GM23338 (cell line): ENCODE data around the gene SBNO1. TPM values are rescaled to one million over a fixed set of nuclear protein-coding genes. Genes with fewer than 3 reads are reported as not detected.

Experiments
- ATAC-seq: fragments of 200-7000 bp; cut with Tn5 transposase; 3 replicates; pipeline ENCODE4 v1.9.1; 2020
- DNase-seq: peaks from one replicate; pipeline ENCODE4 v3.0.0-alpha.2; 2015; ENCODE audit warnings: low spot score
- H2AFZ ChIP-seq: fragments of 200-600 bp; sonication (generic); 2 replicates; pipeline ENCODE4 v1.8.0; 2016; ENCODE audit warnings: antibody characterized with exemption, mild to moderate bottlenecking, moderate library complexity
- H3F3A ChIP-seq: fragments of 200-600 bp; sonication (generic); replicated peaks from 2 replicates; pipeline ENCODE4 v1.8.0; 2017; ENCODE audit warnings: antibody characterized with exemption, mixed run types, low read depth
- H3K27ac ChIP-seq: fragments of 200-600 bp; sonication (generic); 2 replicates; pipeline ENCODE4 v1.6.1; 2016; ENCODE audit warnings: low read depth
- H3K27me3 ChIP-seq: fragments of 200-600 bp; sonication (generic); 2 replicates; pipeline ENCODE4 v1.8.0; 2016; ENCODE audit warnings: mild to moderate bottlenecking, mixed run types, moderate library complexity; ENCODE audit not compliant: insufficient read depth
- H3K36me3 ChIP-seq: fragments of 200-600 bp; sonication (generic); 2 replicates; pipeline ENCODE4 v1.8.0; 2016; ENCODE audit warnings: mild to moderate bottlenecking; ENCODE audit not compliant: insufficient read depth
- H3K4me1 ChIP-seq: fragments of 200-600 bp; sonication (generic); 2 replicates; pipeline ENCODE4 v1.8.0; 2016; ENCODE audit warnings: mild to moderate bottlenecking, moderate library complexity; ENCODE audit not compliant: insufficient read depth
- H3K4me2 ChIP-seq: fragments of 200-600 bp; sonication (generic); 2 replicates; pipeline ENCODE4 v1.7.1; 2017; ENCODE audit warnings: mixed run types
- H3K4me3 ChIP-seq: fragments of 200-600 bp; sonication (generic); 2 replicates; pipeline ENCODE4 v1.6.1; 2016; ENCODE audit warnings: mixed run types
- H3K79me2 ChIP-seq: fragments of 200-600 bp; sonication (generic); replicated peaks from 2 replicates; pipeline ENCODE4 v1.8.0; 2017; ENCODE audit warnings: mild to moderate bottlenecking; ENCODE audit not compliant: insufficient read depth
- H3K9me2 ChIP-seq: fragments of 200-600 bp; sonication (generic); 2 replicates; pipeline ENCODE4 v1.8.0; 2017; ENCODE audit not compliant: insufficient read depth
- H4K20me1 ChIP-seq: fragments of 200-600 bp; sonication (generic); replicated peaks from 2 replicates; pipeline ENCODE4 v1.8.0; 2017; ENCODE audit warnings: mild to moderate bottlenecking; ENCODE audit not compliant: insufficient read depth
- H3K27ac Mint-ChIP-seq: 2 replicates; pipeline ENCODE4 v1.8.0; 2020; ENCODE audit warnings: inconsistent platforms, mild to moderate bottlenecking, moderate library complexity, mixed read lengths
- H3K27me3 Mint-ChIP-seq: 3 replicates; pipeline ENCODE4 v1.8.0; 2022; ENCODE audit warnings: low read depth, mild to moderate bottlenecking, moderate library complexity, mixed read lengths, inconsistent platforms; ENCODE audit not compliant: insufficient read depth, poor library complexity
- H3K36me3 Mint-ChIP-seq: 3 replicates; pipeline ENCODE4 v1.8.0; 2021; ENCODE audit warnings: low read depth, mild to moderate bottlenecking, inconsistent platforms, moderate library complexity, mixed read lengths
- H3K4me1 Mint-ChIP-seq: 3 replicates; pipeline ENCODE4 v1.8.0; 2020; ENCODE audit warnings: mild to moderate bottlenecking, inconsistent platforms, mixed read lengths
- H3K4me3 Mint-ChIP-seq: 3 replicates; pipeline ENCODE4 v1.8.0; 2021; ENCODE audit warnings: moderate library complexity, mild to moderate bottlenecking, inconsistent platforms, mixed read lengths
- H3K9me3 Mint-ChIP-seq: 3 replicates; pipeline ENCODE4 v1.8.0; 2020; ENCODE audit warnings: moderate library complexity, mild to moderate bottlenecking, inconsistent platforms, mixed read lengths
- ETS1 ChIP-seq: IDR thresholded peaks from 2 replicates; pipeline ENCODE4 v1.6.1; 2016; ENCODE audit warnings: antibody characterized with exemption
- EZH2 ChIP-seq: fragments of 200-600 bp; sonication (generic); IDR thresholded peaks from one replicate; pipeline ENCODE4 v1.8.0; 2017; ENCODE audit warnings: antibody characterized with exemption, mild to moderate bottlenecking, low read depth; ENCODE audit not compliant: unreplicated experiment
- ZNF114 ChIP-seq: fragments of 250-450 bp; sonication (Bioruptor Pico); IDR thresholded peaks from 2 replicates; pipeline ENCODE4 v1.5.0; 2020; ENCODE audit warnings: mild to moderate bottlenecking, moderate library complexity
- ZNF331 ChIP-seq: fragments of 250-450 bp; sonication (Bioruptor Pico); IDR thresholded peaks from 2 replicates; pipeline ENCODE4 v1.5.0; 2020; ENCODE audit warnings: low read depth, mild to moderate bottlenecking, moderate library complexity
- ZNF462 ChIP-seq: fragments of 250-450 bp; sonication (Bioruptor Pico); IDR thresholded peaks from 2 replicates; pipeline ENCODE4 v1.5.0; 2020; ENCODE audit warnings: mild to moderate bottlenecking, moderate library complexity
- polyA plus RNA-seq: library from polyadenylated mRNA; unstranded; fragments of >200 nt; fragmentation: Nextera tagmentation; extraction: Ambion mirVana; gene quantifications from 2 replicates; pipeline ENCODE4 v1.2.1, GENCODE V29; 2016
- total RNA-seq: library from RNA; depleted of rRNA; stranded (reverse); fragments of >200 nt; shearing (Covaris generic); gene quantifications from 2 replicates; pipeline ENCODE4 v1.2.3, GENCODE V29; 2014

SBNO1 gene
- total and polyA plus RNA-seq, 2 experiments from 2014 or later, result 34.9 to 49.5 TPM

GRCh38 chr12:123288751-123289346, 75.8 kb downstream of the SBNO1 start (continued):
- TF ChIP-seq ZNF331, result no peak
- no peak for TF ChIP-seq ZNF462

GRCh38 chr12:123286652-123287373, 77.8 kb downstream of the SBNO1 start:
- Mint-ChIP-seq H3K4me1 (peaks cover 7% of the 10 kb centered on the region), H3K36me3 (peaks cover 6% of the 10 kb centered on the region; the same call in 2 of the 3 replicates), H3K4me3 (no peak overlapping the region; the same call in 2 of the 3 replicates), H3K9me3 (no peaks in the 10 kb centered on the region), H3K27ac (peak overlapping the region; percentile 92), H3K27me3 (no peaks in the 10 kb centered on the region)
- Histone ChIP-seq H4K20me1 (peaks cover 6% of the 10 kb centered on the region; the same call in 1 of the 2 replicates), H3K4me3 (no peak overlapping the region), H3F3A (0 out of 2 replicates have a peak, but pooled peaks cover 15% of the 10 kb centered on the region), H3K27me3 (no peaks in the 10 kb centered on the region; the same call in 1 of the 2 replicates), H2AFZ (no peak overlapping the region), H3K9me2 (no peaks in the 10 kb centered on the region), H3K79me2 (no peaks in the 10 kb centered on the region), H3K4me2 (0 out of 2 replicates have a peak overlapping the region, but pooled peaks have one; percentile 52), H3K4me1 (peaks cover 11% of the 10 kb centered on the region), H3K36me3 (peaks cover 6% of the 10 kb centered on the region; the same call in 1 of the 2 replicates), H3K27ac (peak overlapping the region; percentile 92)
- ATAC-seq, result peak; percentile 72
- DNase-seq, result peak; percentile 58
- TF ChIP-seq ZNF462 (no peak), EZH2 (no peak), ZNF331 (no peak), ZNF114 (CRISPR knock-in tag) (no peak), ETS1 (no peak)
